A673 (cell line): ENCODE data around the gene NOSTRIN. TPM values are rescaled to one million over a fixed set of nuclear protein-coding genes. Genes with fewer than 3 reads are reported as not detected.

ENCODE experiments used
- BruUV-seq: library from RNA; stranded (reverse); fragments of 400-500 nt; replicated peaks from 2 replicates; lab custom pipeline; 2021; lab: Mats Ljungman, UMichigan
- CTCF ChIA-PET: fragments of 300-600 bp; sonication (Branson Sonifier 250); formaldehyde crosslinking; loops from one replicate; lab custom pipeline; 2022; ENCODE audit warnings: antibody characterized with exemption; lab: Charles Lee
- POLR2A ChIA-PET: fragments of 300-600 bp; sonication (Branson Sonifier 250); formaldehyde crosslinking; loops from one replicate; lab custom pipeline; 2022; ENCODE audit warnings: antibody characterized with exemption; ENCODE audit not compliant: low non-redundant PET; lab: Charles Lee
- DNase-seq: peaks from one replicate; pipeline ENCODE4 v3.0.0-alpha.2; 2015; ENCODE audit warnings: low spot score
- H3K27ac ChIP-seq: fragments of 200-600 bp; sonication (generic); 2 replicates; pipeline ENCODE4 v1.5.1; 2016; ENCODE audit warnings: mixed run types, low read depth, mild to moderate bottlenecking, mixed read lengths, antibody characterized with exemption, low read length; ENCODE audit not compliant: poor library complexity, severe bottlenecking
- H3K27me3 ChIP-seq: fragments of 200-600 bp; sonication (generic); replicated peaks from 2 replicates; pipeline ENCODE4 v1.6.1; 2017; ENCODE audit warnings: mixed run types, low read depth, mild to moderate bottlenecking, mixed read lengths, antibody characterized with exemption, low read length; ENCODE audit not compliant: insufficient read depth, poor library complexity
- H3K36me3 ChIP-seq: fragments of 200-600 bp; sonication (generic); 2 replicates; pipeline ENCODE4 v1.6.1; 2016; ENCODE audit warnings: mixed run types, mild to moderate bottlenecking, mixed read lengths, antibody characterized with exemption, low read length; ENCODE audit not compliant: insufficient read depth, poor library complexity, severe bottlenecking
- H3K4me1 ChIP-seq: fragments of 200-600 bp; sonication (generic); 2 replicates; pipeline ENCODE4 v1.6.1; 2017; ENCODE audit warnings: mixed run types, mild to moderate bottlenecking, mixed read lengths, antibody characterized with exemption, low read length; ENCODE audit not compliant: insufficient read depth, poor library complexity, severe bottlenecking
- H3K4me3 ChIP-seq: fragments of 200-600 bp; sonication (generic); 2 replicates; pipeline ENCODE4 v1.5.1; 2016; ENCODE audit warnings: low read depth, mixed run types, mild to moderate bottlenecking, mixed read lengths, low read length; ENCODE audit not compliant: poor library complexity, severe bottlenecking
- H3K9me3 ChIP-seq: fragments of 200-600 bp; sonication (generic); 2 replicates; pipeline ENCODE4 v1.6.1; 2016; ENCODE audit warnings: mixed run types, low read depth, mild to moderate bottlenecking, mixed read lengths, antibody characterized with exemption, low read length; ENCODE audit not compliant: poor library complexity, severe bottlenecking
- CTCF ChIP-seq: fragments of 300-800, 200-600 bp; sonication (generic); conservative IDR thresholded peaks from 2 replicates; pipeline ENCODE4 v1.5.1; 2017; ENCODE audit warnings: low read depth, mild to moderate bottlenecking, antibody characterized with exemption, low read length, moderate library complexity, mixed read lengths
- EZH2 ChIP-seq: fragments of 200-600 bp; sonication (generic); IDR thresholded peaks from 2 replicates; pipeline ENCODE4 v1.6.1; 2017; ENCODE audit warnings: borderline replicate concordance, low read depth, mild to moderate bottlenecking, mixed read lengths, antibody characterized with exemption, low read length; ENCODE audit not compliant: poor library complexity, severe bottlenecking
- intact Hi-C: fragments of 100-400 bp; cut with micrococcal nuclease; formaldehyde crosslinking; loops from one replicate; pipeline ENCODE4 v1.10.0; 2022; ENCODE audit not compliant: unreplicated experiment
- total RNA-seq: library from RNA; stranded (reverse); gene quantifications from 2 replicates; pipeline ENCODE4 v1.2.3, GENCODE V29; 2021

NOSTRIN gene
- total RNA-seq, 1 experiment from 2014 or later: not detected

- no peaks in the 10 kb centered on the region for H3K36me3 ChIP-seq
- BruUV-seq: no TSS peak
- H3K4me3 ChIP-seq: no peak overlapping the region
- no peaks in the 10 kb centered on the region for H3K27me3 ChIP-seq
- CTCF ChIA-PET: no interaction called here
- DNase-seq: peak; percentile 13
- intact Hi-C loops: no loop called here
- H3K9me3 ChIP-seq: no peaks in the 10 kb centered on the region
- TF ChIP-seq CTCF: no peak
- TF ChIP-seq EZH2: no peak
- peaks cover 13% of the 10 kb centered on the region for H3K4me1 ChIP-seq
- H3K27ac ChIP-seq: no peak overlapping the region
- POLR2A ChIA-PET: no interaction called here
Measured at GRCh38 chr2:168811696-168812095, 9.3 kb downstream of the NOSTRIN start.

- DNase-seq: no peak
- Histone ChIP-seq H3K27me3 (no peaks in the 10 kb centered on the region), H3K4me1 (peaks cover 13% of the 10 kb centered on the region), H3K27ac (no peak overlapping the region), H3K4me3 (no peak overlapping the region), H3K36me3 (no peaks in the 10 kb centered on the region), H3K9me3 (no peaks in the 10 kb centered on the region)
- CTCF ChIA-PET: no interaction called here
- intact Hi-C loops: no loop called here
- BruUV-seq: no TSS peak
- POLR2A ChIA-PET: no interaction called here
- TF ChIP-seq EZH2 (no peak), CTCF (no peak)
Measured at GRCh38 chr2:168814046-168814445, 11.6 kb downstream of the NOSTRIN start.

- Histone ChIP-seq H3K9me3 (no peaks in the 10 kb centered on the region), H3K4me3 (no peak overlapping the region), H3K36me3 (no peaks in the 10 kb centered on the region), H3K4me1 (peaks cover 13% of the 10 kb centered on the region), H3K27me3 (no peaks in the 10 kb centered on the region), H3K27ac (no peak overlapping the region)
- ChIA-PET CTCF (no interaction called here), POLR2A (no interaction called here)
- intact Hi-C loops: no loop called here
- no peak for DNase-seq
- no TSS peak for BruUV-seq
- TF ChIP-seq EZH2 (no peak), CTCF (no peak)
Measured at GRCh38 chr2:168814939-168815907, 12.8 kb downstream of the NOSTRIN start.
